Mesothelial cell of epicardium (in vitro differentiated cells): ENCODE results near the gene ZMIZ2. TPM values are rescaled to one million over a fixed set of nuclear protein-coding genes. Genes with fewer than 3 reads are reported as not detected.

ENCODE experiments used
- DNase-seq, 2 experiments: peaks; one replicate each; pipeline ENCODE4 v3.0.0; 2021; ENCODE audit warnings: low spot score in 2 of 2; ENCODE audit not compliant: unreplicated experiment in 2 of 2
- H3K27ac Mint-ChIP-seq: 2 replicates; pipeline ENCODE4 v1.8.0; 2021; ENCODE audit warnings: mixed read lengths
- H3K27me3 Mint-ChIP-seq: 2 replicates; pipeline ENCODE4 v1.8.0; 2021; ENCODE audit warnings: low read depth, mixed read lengths
- H3K36me3 Mint-ChIP-seq: 2 replicates; pipeline ENCODE4 v1.8.0; 2021; ENCODE audit warnings: mixed read lengths
- H3K4me1 Mint-ChIP-seq: 2 replicates; pipeline ENCODE4 v1.8.0; 2021; ENCODE audit warnings: mixed read lengths
- H3K4me3 Mint-ChIP-seq: 2 replicates; pipeline ENCODE4 v1.8.0; 2021; ENCODE audit warnings: mild to moderate bottlenecking, moderate library complexity, mixed read lengths
- H3K9me3 Mint-ChIP-seq: 2 replicates; pipeline ENCODE4 v1.8.0; 2021; ENCODE audit warnings: mixed read lengths
- CTCF ChIP-seq: fragments of 200-600 bp; sonication (generic); IDR thresholded peaks from one replicate; pipeline ENCODE4 v1.5.0; 2021; ENCODE audit warnings: antibody characterized with exemption; ENCODE audit not compliant: unreplicated experiment
- total RNA-seq: library from RNA; stranded (reverse); gene quantifications from 3 replicates; pipeline ENCODE4 v1.2.1, GENCODE V29; 2021

The ZMIZ2 gene
- total RNA-seq, 1 donor from 2014 or later, result 164 TPM

- no peak overlapping the region for H3K27ac Mint-ChIP-seq
- H3K36me3 Mint-ChIP-seq, result peaks cover 28% of the 10 kb centered on the region
- H3K4me3 Mint-ChIP-seq, result no peak overlapping the region
Measured at GRCh38 chr7:44762300-44762699, 13.7 kb downstream of the ZMIZ2 start.

DNA sequence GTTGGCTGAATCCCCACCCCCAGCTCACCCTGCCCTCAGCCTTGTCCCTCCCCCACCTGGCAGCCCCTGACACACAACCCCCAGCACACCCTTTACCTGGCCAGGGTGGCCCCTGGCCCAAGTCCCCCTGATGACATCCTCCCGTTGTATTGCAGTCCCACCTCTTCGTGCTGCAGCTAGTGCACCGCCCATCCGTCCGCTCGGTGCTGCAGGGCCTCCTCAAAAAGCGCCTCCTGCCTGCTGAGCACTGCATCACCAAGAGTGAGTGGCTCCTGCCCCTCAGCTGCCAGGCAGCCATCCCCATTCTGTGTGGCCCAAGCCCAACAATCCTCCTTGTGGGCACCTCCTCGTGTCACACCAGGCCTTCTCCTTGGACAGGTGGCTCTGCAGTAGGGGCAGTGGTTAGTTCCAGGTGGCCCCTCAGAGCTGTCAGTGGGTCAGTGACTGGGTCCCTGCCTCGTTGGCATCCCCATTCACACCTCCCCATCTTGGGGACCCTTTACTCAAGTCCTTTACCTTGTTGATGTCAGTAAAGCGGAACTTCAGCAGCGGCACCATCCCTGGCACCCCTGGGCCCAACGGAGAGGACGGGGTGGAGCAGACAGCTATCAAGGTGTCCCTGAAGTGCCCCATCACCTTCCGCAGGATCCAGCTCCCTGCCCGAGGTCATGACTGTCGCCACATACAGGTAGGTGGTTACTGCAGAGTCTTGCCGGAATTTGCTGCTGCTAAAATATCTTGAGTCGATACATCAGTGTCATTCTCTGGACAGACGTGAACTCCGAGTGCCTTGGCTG is 14.3 kb downstream of the ZMIZ2 start:
- no peak for TF ChIP-seq CTCF
- Mint-ChIP-seq H3K36me3 (peaks cover 33% of the 10 kb centered on the region), H3K4me1 (peaks cover 3% of the 10 kb centered on the region), H3K9me3 (no peaks in the 10 kb centered on the region), H3K4me3 (no peak overlapping the region), H3K27ac (no peak overlapping the region), H3K27me3 (no peaks in the 10 kb centered on the region)
- no peak for DNase-seq

More at GRCh38 chr7:44762300-44762699, 13.7 kb downstream of the ZMIZ2 start:
- no peaks in the 10 kb centered on the region for H3K9me3 Mint-ChIP-seq
- DNase-seq, result no peak
- H3K4me1 Mint-ChIP-seq, result no peaks in the 10 kb centered on the region
- no peak for TF ChIP-seq CTCF
- no peaks in the 10 kb centered on the region for H3K27me3 Mint-ChIP-seq

GRCh38 chr7:44764081-44764480 is 15.4 kb downstream of the ZMIZ2 start:
- TF ChIP-seq CTCF, result no peak
- no peaks in the 10 kb centered on the region for H3K27me3 Mint-ChIP-seq
- peaks cover 36% of the 10 kb centered on the region for H3K36me3 Mint-ChIP-seq
- H3K4me3 Mint-ChIP-seq, result no peak overlapping the region
- H3K27ac Mint-ChIP-seq, result no peak overlapping the region
- no peaks in the 10 kb centered on the region for H3K9me3 Mint-ChIP-seq
- no peak for DNase-seq
- H3K4me1 Mint-ChIP-seq, result peaks cover 15% of the 10 kb centered on the region

GRCh38 chr7:44764665-44765578 is 16.3 kb downstream of the ZMIZ2 start:
- H3K4me3 Mint-ChIP-seq, result no peak overlapping the region
- no peaks in the 10 kb centered on the region for H3K27me3 Mint-ChIP-seq
- H3K4me1 Mint-ChIP-seq, result peaks cover 23% of the 10 kb centered on the region
- DNase-seq, result no peak
- peaks cover 32% of the 10 kb centered on the region for H3K36me3 Mint-ChIP-seq
- H3K9me3 Mint-ChIP-seq, result no peaks in the 10 kb centered on the region
- TF ChIP-seq CTCF, result no peak
- no peak overlapping the region for H3K27ac Mint-ChIP-seq

- peaks cover 33% of the 10 kb centered on the region for H3K36me3 Mint-ChIP-seq
- H3K27me3 Mint-ChIP-seq, result no peaks in the 10 kb centered on the region
- H3K4me1 Mint-ChIP-seq, result peaks cover 27% of the 10 kb centered on the region
- no peak for TF ChIP-seq CTCF
- no peaks in the 10 kb centered on the region for H3K9me3 Mint-ChIP-seq
- H3K4me3 Mint-ChIP-seq, result no peak overlapping the region
- no peak for DNase-seq
- no peak overlapping the region for H3K27ac Mint-ChIP-seq
Measured at GRCh38 chr7:44765579-44766415, 17.1 kb downstream of the ZMIZ2 start.
